HEK293 (cell line): Measurements from ENCODE around the gene AFG1L.

Source experiments
- CTCF ChIA-PET: fragments of 350-600 bp; formaldehyde crosslinking; extraction: SDS; loops from one replicate; lab custom pipeline; 2021; ENCODE audit warnings: antibody characterized with exemption; lab: Yijun Ruan, JAX
- POLR2A ChIA-PET: fragments of 300-600 bp; formaldehyde crosslinking; extraction: SDS; loops from one replicate; lab custom pipeline; 2020; ENCODE audit warnings: antibody characterized with exemption, inconsistent platforms; lab: Yijun Ruan, JAX
- H3K27ac ChIP-seq: fragments of 200-500 bp; sonication (Bioruptor generic); 2 replicates; pipeline ENCODE4 v1.5.1; 2014; ENCODE audit warnings: low read depth, low read length, control low read depth, inconsistent platforms; ENCODE audit errors: extremely low read depth
- H3K36me3 ChIP-seq, 2 experiments: fragments of 200-500 bp in 1 of 2; sonication (Bioruptor generic) in 1 of 2; 1 replicate in 1 of 2; 2 replicates in 1 of 2; pipeline ENCODE4 v1.5.1; 2014 to 2017; ENCODE audit warnings: inconsistent platforms in 2 of 2, low read length in 2 of 2; ENCODE audit not compliant: control insufficient read depth in 2 of 2, insufficient read depth in 1 of 2
- H3K4me1 ChIP-seq: fragments of 200-500 bp; sonication (Bioruptor generic); 2 replicates; pipeline ENCODE4 v1.5.1; 2014; ENCODE audit warnings: mild to moderate bottlenecking, low read length, inconsistent platforms; ENCODE audit not compliant: control insufficient read depth, insufficient read depth
- H3K4me3 ChIP-seq: 2 replicates; pipeline ENCODE4 v1.5.1; 2011; ENCODE audit warnings: low read depth, mild to moderate bottlenecking, control low read depth, low read length, moderate library complexity
- H3K9me3 ChIP-seq: fragments of 200-500 bp; sonication (Bioruptor generic); 2 replicates; pipeline ENCODE4 v1.5.1; 2014; ENCODE audit warnings: low read depth, low read length, inconsistent platforms; ENCODE audit not compliant: control insufficient read depth, insufficient read depth
- ATF2 ChIP-seq: fragments of 450-650 bp; formaldehyde crosslinking; IDR thresholded peaks from 2 replicates; pipeline ENCODE4 v1.5.1; 2016; ENCODE audit warnings: missing biosample characterization, missing genetic modification characterization, low read depth
- BCL11A ChIP-seq: fragments of 450-650 bp; formaldehyde crosslinking; IDR thresholded peaks from 2 replicates; pipeline ENCODE4 v1.5.1; 2016; ENCODE audit warnings: low read depth, missing biosample characterization, missing genetic modification characterization
- REPIN1 ChIP-seq: fragments of 450-650 bp; formaldehyde crosslinking; IDR thresholded peaks from 2 replicates; pipeline ENCODE4 v1.5.1; 2017; ENCODE audit warnings: missing biosample characterization, missing genetic modification characterization, low read depth
- SCRT1 ChIP-seq: fragments of 450-650 bp; formaldehyde crosslinking; IDR thresholded peaks from 2 replicates; pipeline ENCODE4 v1.5.1; 2016; ENCODE audit warnings: missing biosample characterization, missing genetic modification characterization, borderline replicate concordance
- ZBTB17 ChIP-seq: fragments of 450-650 bp; formaldehyde crosslinking; IDR thresholded peaks from 2 replicates; pipeline ENCODE4 v1.5.1; 2016; ENCODE audit warnings: missing biosample characterization, missing genetic modification characterization
- ZBTB44 ChIP-seq: fragments of 450-650 bp; IDR thresholded peaks from 2 replicates; pipeline ENCODE4 v1.5.1; 2018; ENCODE audit warnings: missing biosample characterization, mild to moderate bottlenecking, missing genetic modification characterization
- ZNF223 ChIP-seq: fragments of 450-650 bp; formaldehyde crosslinking; IDR thresholded peaks from 2 replicates; pipeline ENCODE4 v1.5.1; 2016; ENCODE audit warnings: missing biosample characterization, missing genetic modification characterization
- ZNF26 ChIP-seq: fragments of 450-650 bp; formaldehyde crosslinking; IDR thresholded peaks from 2 replicates; pipeline ENCODE4 v1.5.1; 2016; ENCODE audit warnings: missing biosample characterization, missing genetic modification characterization
- ZNF549 ChIP-seq: fragments of 450-650 bp; IDR thresholded peaks from 2 replicates; pipeline ENCODE4 v1.5.1; 2018; ENCODE audit warnings: missing biosample characterization, missing genetic modification characterization, mild to moderate bottlenecking, inconsistent platforms, moderate library complexity
- ZNF610 ChIP-seq: fragments of 450-650 bp; formaldehyde crosslinking; IDR thresholded peaks from 2 replicates; pipeline ENCODE4 v1.5.1; 2016; ENCODE audit warnings: missing biosample characterization, missing genetic modification characterization, borderline replicate concordance
- ZNF843 ChIP-seq: fragments of 450-650 bp; formaldehyde crosslinking; IDR thresholded peaks from 2 replicates; pipeline ENCODE4 v1.5.1; 2016; ENCODE audit warnings: missing biosample characterization, missing genetic modification characterization
- ZXDB ChIP-seq: fragments of 450-650 bp; formaldehyde crosslinking; IDR thresholded peaks from 2 replicates; pipeline ENCODE4 v1.5.1; 2016; ENCODE audit warnings: missing biosample characterization, missing genetic modification characterization
- TF ChIP-seq, protein P1 (sequence below): fragments of 450-650 bp; formaldehyde crosslinking; IDR thresholded peaks from 2 replicates; pipeline ENCODE4 v1.5.1; 2016; ENCODE audit warnings: missing biosample characterization, missing genetic modification characterization
- TF ChIP-seq, protein P2 (sequence below): fragments of 450-650 bp; formaldehyde crosslinking; IDR thresholded peaks from 2 replicates; pipeline ENCODE4 v1.5.1; 2017; ENCODE audit warnings: missing biosample characterization, missing genetic modification characterization

AFG1L gene

DNA sequence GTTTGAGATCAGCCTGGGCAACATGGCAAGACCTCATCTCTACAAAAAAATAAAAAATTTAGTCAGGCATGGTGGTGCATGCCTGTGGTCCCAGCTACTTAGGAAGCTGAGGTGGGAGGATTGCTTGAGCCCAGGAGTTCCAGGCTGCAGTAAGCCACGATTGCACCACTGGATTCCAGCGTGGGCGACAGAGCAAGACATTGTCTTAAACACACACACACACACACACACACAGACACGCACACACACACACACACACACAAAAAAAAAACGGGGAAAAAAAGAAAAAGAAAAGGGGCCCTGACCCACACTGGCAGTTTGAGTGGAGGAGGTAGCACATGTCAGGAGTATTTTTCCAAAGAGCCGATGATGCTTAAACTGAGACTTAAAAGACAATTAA lies 122.2 kb downstream of the AFG1L start:
- no peak overlapping the region for H3K4me3 ChIP-seq
- H3K4me1 ChIP-seq = no peaks in the 10 kb centered on the region
- TF ChIP-seq BCL11A (no peak), ZNF26 (tag by site-specific recombination) (no peak), ZNF610 (no peak), ZBTB17 (tag by site-specific recombination) (no peak)
- TF ChIP-seq, protein P1, sequence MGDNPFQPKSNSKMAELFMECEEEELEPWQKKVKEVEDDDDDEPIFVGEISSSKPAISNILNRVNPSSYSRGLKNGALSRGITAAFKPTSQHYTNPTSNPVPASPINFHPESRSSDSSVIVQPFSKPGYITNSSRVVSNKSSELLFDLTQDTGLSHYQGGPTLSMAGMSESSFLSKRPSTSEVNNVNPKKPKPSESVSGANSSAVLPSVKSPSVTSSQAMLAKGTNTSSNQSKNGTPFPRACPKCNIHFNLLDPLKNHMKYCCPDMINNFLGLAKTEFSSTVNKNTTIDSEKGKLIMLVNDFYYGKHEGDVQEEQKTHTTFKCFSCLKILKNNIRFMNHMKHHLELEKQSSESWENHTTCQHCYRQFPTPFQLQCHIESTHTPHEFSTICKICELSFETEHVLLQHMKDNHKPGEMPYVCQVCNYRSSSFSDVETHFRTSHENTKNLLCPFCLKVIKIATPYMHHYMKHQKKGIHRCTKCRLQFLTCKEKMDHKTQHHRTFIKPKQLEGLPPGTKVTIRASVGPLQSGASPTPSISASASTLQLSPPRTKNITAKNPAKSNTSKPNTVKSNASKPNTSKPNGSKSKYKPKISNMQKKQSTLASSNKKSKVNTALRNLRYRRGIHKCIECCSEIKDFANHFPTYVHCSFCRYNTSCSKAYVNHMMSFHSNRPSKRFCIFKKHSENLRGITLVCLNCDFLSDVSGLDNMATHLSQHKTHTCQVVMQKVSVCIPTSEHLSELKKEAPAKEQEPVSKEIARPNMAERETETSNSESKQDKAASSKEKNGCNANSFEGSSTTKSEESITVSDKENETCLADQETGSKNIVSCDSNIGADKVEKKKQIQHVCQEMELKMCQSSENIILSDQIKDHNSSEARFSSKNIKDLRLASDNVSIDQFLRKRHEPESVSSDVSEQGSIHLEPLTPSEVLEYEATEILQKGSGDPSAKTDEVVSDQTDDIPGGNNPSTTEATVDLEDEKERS (tag by site-specific recombination) = no peak
- TF ChIP-seq, protein P2, sequence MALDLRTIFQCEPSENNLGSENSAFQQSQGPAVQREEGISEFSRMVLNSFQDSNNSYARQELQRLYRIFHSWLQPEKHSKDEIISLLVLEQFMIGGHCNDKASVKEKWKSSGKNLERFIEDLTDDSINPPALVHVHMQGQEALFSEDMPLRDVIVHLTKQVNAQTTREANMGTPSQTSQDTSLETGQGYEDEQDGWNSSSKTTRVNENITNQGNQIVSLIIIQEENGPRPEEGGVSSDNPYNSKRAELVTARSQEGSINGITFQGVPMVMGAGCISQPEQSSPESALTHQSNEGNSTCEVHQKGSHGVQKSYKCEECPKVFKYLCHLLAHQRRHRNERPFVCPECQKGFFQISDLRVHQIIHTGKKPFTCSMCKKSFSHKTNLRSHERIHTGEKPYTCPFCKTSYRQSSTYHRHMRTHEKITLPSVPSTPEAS (tag by site-specific recombination) = peak; percentile 51; the same call in 1 of the 2 replicates
- TF ChIP-seq, all 188 proteins: peak for 1
- CTCF ChIA-PET = no interaction called here
- POLR2A ChIA-PET = no interaction called here
- Histone ChIP-seq H3K36me3 (no peaks in the 10 kb centered on the region), H3K9me3 (no peaks in the 10 kb centered on the region), H3K27ac (no peak overlapping the region)

- ChIA-PET CTCF (interaction anchor here (0.6 to 1.1 kb wide), 2 partner anchors 251 to 362 kb away, joined by 3 read pairs; no protein-coding TSS in a partner anchor), POLR2A (no interaction called here)
- Histone ChIP-seq H3K4me1 (no peaks in the 10 kb centered on the region), H3K9me3 (no peaks in the 10 kb centered on the region), H3K27ac (no peak overlapping the region), H3K4me3 (no peak overlapping the region), H3K36me3 (no peaks in the 10 kb centered on the region)
- TF ChIP-seq ZNF223 (tag by site-specific recombination) = no peak
- peak; percentile 78 for TF ChIP-seq ATF2 (tag by site-specific recombination)
- no peak for TF ChIP-seq ZNF549 (tag by site-specific recombination)
Observed at GRCh38 chr6:108419474-108419873, 124.6 kb downstream of the AFG1L start.

DNA sequence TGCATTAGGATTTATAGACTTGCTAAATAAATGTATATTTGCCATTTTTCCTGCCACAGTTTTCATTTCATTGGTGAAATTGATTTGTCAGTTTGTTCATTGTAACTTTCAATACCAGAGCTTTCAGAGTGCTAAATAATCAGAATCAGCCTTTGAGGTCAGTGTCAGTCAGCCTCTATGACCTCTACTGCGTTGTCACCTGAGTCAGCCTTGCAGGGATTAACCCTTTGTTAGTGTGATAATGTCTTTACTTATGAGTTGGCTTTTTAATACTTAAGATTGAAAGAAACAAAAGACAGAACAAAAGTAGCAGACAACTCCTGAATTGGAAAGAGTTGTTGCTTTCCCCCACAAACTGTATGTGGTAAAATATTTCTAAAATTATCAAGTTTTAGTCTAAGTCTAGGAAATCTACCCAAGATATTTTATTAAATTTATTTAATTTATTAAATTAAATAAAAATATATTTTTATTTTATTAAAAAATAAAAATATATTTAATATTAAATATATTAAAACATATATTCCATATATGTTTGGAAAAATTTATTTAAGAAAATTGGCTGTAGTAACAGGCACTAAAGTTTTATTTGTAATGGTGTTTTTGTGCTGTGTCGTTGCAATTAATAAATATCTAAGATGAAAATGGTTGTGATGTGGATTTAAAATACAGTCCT lies 125.2 kb downstream of the AFG1L start:
- ChIA-PET CTCF (interaction anchor here (0.6 kb wide), 1 partner anchor 776 kb away, joined by 3 read pairs; no protein-coding TSS in a partner anchor), POLR2A (no interaction called here)
- Histone ChIP-seq H3K36me3 (no peaks in the 10 kb centered on the region), H3K4me1 (no peaks in the 10 kb centered on the region), H3K27ac (no peak overlapping the region), H3K4me3 (no peak overlapping the region), H3K9me3 (no peaks in the 10 kb centered on the region)
- TF ChIP-seq ZNF843 (tag by site-specific recombination) = no peak
- TF ChIP-seq REPIN1 (tag by site-specific recombination) = no peak
- TF ChIP-seq ZXDB (tag by site-specific recombination) = no peak
- no peak for TF ChIP-seq SCRT1 (tag by site-specific recombination)
- TF ChIP-seq ZBTB44 (tag by site-specific recombination) = no peak
